NCI-H2029 (cell line): Measurements from ENCODE around the gene EHHADH.
"Not testable (repeated sequence)": the region's sequence is repeated elsewhere in the genome, so short reads cannot be mapped to it uniquely, and the experiment has no call there.

Experiments used
- DNase-seq: peaks from one replicate; lab custom pipeline; 2025; lab: John Stamatoyannopoulos, UW

The EHHADH gene

DNA sequence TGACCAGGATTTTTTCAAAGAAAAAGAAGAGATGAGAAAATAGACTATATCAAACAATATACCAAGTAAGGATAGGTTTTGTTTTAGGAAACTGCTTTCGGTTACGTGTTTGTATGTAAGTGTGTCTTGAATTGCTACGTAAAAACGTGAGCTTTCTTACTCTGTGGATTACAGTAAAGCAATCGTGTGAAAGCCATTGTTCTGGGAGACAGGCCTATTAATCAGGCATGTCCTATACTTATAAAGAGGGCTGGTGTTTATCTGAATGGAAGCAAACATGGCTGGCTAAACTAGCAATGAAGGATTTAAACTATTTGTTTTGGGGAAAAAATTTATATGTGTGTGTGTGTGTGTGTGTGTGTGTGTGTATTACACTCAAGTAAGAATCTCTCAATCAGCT, 2.6 kb downstream of the EHHADH start:
- DNase-seq, result no peak

DNA sequence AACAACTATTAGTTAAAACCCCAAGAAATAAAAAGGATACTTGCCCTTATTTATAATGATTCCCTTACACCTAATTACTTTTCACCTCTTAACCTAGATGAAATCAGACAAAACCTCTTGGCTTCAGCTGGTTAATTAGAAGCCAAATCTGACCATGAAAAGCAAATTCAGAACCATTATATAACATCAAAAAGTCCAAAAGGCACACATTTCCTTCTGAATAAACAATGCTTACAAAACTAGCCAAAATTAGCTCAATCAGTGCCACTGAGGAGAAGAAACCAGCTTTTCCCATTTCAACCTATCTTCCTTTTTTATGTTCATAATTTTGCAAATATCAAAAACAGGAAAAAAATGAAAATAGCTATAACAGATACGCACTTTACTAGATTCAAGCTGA, 3.2 kb downstream of the EHHADH start:
- DNase-seq, result no peak

DNA sequence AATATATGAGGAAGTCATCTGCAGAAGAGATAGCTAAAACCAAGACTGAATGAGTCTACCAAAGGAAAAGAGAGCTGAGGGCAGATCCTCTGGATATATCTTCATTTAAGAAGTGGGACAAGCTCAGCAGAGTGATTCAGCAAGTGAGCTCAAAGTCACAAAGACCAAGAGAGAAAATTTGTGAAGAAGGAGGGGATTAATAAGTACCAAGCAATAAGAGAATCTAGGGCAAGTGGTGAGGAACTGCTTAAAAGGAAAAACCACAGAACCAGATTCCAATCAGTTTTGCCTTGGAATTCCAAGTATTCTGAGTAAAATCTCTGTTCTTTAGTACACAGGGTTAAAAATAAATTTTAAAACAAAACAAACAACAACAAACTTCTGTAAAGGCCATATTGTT, 3.6 kb downstream of the EHHADH start:
- DNase-seq, result no peak

DNA sequence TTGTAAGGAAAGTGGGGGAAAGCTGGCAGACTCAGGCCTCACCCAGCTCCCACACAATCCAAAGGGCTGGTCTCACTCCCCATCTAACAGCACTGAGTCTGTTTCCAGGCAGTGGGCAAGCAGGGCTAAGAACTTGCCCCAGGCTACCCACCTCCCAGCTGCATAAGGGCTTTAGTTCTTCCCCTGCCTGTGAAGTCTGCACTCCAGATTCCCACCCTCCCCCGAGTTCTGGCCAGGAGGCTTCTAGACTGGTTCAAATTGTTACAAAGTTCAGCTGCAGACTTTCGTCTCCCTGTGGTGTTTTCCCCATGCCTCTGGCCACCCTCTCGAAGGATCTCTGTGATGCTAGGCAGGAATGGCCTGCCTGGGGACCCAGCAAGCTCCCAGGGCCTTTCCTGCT, 11.2 kb downstream of the EHHADH start:
- DNase-seq, result no peak

DNA sequence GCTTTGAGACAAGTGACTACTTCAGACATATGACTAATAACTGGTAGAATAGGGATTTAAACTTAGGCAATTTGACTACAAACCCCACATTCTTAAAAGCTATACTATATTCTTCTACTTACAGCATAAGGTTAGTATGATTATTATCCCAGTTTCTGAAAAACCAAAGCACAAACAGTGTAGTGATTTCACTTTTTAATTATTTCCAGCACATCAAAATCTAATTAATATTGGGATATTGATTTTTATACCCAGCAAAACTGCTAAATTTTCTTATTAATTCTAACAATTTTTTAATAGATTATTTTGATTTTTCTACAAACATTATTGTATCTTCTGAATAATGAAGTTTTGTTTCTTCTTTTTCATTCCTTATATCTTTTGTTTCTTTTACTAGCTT, 16.9 kb downstream of the EHHADH start:
- DNase-seq, result no peak

DNA sequence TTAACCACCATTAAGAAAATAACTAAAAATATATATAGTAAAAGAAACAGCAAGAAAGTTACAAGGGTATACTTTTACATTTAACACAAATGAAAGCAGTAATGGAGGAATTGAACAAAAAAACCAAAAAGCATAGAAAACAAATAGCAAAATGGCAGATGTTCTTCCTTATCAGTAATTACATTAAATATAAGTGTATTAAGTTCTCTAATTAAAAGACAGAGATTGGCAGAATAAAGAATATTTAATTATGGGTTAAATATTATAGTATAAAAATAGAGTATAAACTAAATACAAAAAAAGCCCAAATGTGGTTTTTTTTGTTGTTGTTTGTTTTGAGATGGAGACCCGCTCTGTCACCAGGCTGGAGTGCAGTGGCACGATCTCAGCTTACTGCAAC, 20.5 kb downstream of the EHHADH start:
- DNase-seq, result no peak

DNA sequence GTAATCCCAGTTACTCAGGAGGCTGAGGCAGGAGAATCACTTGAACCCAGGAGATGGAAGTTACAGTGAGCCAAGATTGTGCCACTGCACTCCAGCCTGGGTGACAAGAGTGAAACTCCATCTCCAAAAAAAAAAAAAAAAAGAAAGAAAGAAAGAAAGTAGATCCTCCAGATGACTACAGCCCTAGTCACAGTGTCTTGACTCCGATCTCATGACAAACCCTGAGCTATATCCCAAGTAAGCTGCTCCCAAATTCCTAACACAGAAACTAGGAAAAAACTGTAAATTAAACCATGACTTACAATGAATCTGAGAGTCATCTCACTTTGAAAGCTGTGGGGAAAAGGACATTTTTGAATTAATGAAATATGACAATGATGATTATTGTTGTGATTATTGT, 27.3 kb downstream of the EHHADH start:
- DNase-seq, result not testable (repeated sequence)

DNA sequence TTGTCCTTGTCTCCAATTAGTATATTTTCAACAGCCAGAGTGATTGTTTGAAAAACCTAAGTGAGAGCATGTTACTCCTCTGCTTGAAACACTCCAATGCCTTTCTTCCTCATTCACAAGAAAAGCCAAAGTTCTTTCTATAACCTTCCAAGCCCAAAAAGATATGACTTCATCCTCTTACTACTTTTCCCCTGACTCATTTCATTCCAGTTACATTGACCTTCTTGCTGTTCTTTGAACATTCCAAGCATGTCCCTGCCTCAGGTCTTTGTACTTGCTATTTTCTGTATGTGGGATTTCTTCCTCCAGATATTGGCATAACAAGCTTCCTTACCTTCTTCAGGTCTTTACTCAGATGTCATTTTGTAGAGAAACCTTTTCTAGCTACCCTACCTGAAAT, 28.3 kb downstream of the EHHADH start:
- no peak for DNase-seq

DNA sequence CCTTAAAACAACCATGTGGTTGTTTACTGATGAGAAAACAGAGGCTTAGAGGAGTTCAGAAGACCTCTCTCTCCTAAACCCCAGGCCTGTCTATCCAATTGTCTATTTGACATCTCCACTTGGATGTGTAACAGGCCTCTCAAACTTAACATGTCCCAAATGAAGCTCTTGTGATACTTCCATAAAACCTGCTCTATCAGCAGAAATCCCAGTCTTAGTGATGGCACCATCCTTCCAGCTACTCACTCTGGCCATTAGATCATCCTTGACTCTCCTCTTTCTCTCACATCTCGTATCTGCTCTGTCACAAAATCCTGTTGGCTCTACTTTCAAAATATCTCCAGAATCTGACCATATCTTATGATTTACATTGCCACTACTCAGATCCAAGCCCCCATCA, 28.8 kb downstream of the EHHADH start:
- no peak for DNase-seq

DNA sequence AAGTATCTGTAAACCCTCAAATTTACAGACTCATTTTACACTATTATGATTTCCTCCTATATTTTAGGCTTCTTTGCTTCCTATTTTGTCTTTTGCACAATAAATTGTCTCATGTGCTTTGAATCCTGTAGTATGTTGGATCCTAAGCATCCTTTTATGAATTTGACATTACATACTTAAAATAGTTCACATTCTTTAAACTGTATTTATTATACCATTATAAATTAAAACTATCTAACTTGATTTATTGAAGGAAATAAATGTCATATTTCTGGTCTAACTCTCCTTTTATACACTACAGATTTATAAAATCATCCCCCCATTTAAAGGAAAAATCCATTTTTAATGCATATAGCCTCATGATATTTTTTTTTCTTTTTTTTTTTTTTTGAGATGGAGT, 32.6 kb downstream of the EHHADH start:
- no peak for DNase-seq

DNA sequence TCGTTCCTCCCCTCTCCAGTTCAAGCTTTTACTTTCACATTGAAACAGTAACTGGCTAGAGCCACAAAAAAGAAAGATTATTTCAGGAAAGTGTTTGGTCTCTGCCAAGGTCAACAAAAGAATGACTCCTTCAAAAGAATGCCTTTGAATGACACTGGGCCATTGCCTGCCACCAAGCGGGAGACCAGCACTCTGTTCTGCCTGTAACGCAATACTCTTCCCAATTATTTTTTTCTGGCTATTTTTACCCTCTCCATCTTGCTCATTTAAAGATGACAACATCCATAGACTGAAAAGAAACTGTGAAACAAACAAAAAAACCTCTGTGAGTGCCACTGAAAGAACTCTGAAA, 37.3 kb downstream of the EHHADH start:
- peak; percentile 23 for DNase-seq

DNA sequence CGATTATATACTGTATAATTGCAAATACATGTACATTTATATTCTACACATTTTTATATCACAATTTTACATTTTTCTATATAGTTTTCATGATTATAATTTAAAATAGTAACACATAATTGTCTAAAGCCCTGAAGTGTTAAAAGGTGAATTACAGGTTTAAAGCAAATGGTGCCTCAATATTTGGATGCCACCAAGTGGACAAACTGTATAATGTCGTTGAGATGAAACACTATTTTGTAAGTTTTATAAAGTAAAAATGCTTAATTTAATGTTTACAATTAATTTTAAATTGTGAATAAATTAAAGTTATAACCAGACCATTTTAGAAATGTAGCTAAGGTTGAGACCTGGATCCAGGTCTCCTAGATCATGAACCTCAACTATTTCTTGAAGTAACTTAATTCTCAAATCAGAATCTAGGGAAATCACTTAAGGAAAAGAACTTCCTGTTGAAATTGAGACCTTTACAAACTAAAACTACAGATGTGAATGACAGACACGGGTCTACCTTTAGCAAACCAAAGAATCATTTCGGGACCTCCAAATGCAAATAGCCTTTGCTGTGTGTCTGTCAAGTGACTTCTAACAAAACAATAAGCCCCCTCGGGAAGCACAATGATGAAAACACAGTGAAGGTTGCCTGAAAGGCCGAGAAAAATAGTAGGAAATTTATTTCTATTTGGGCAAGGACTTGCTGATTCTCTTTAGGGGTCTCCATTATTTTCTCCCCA, 37.8 kb downstream of the EHHADH start:
- peak; percentile 4 for DNase-seq

DNA sequence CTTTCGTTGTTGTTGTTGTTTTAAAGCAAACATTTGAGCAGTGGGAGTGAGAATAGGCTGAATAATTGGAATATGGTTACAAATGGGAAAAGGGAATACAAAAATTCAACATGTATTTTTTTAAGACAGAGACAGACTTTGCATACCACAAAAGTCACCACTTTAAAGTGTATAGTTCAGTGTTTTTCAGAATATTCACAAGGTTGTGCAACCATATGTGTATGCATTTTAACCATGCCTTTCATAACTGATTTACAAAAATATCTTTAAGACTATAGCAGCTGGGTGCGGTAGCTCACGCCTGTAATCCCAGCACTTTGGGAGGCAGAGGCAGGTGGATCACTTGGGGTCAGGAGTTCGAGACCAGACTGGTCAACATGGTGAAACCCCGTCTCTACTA, 41.3 kb downstream of the EHHADH start:
- no peak for DNase-seq

DNA sequence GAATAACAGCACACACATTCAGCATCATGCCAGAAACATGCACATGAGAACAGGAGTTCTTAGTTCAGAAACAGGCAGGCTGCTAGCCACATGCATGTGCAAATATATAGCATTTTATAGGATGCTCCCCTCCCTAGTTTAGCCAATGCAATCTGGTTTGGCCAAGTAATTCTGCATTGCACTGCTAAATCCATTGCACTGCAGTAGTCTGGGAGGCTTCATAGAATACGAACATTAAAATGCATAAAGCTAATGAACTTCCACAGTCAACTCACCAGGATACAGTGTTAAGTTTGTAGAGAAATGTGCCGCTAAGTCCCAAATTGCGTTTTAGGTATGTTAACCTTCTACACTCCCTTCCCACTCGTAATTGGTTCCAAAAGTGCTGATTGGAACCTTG, 41.8 kb downstream of the EHHADH start:
- DNase-seq, result no peak

DNA sequence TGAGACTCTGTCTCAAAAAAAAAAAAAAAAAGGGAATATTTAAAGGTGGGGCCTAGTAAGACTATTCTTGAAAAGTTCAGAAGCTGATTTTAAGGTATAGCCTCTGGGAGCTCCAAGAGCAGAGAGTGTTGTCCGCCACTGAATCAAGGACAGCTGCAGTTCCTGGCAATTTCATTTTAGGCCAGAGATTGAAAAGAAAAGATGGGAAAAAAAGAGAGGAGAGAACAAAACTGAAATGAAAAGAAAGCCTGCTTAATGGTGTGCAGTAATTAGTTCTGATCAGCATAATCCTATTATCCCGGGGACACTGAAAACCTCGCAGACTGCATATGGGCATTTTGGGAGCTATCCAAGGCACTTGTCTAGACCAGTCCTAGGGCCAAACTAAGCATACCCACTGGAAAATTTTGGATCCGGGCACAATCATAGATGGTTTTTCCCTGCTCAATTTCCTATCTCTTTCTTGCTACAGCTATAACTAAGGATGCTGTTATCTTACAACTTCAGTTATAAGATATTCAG, 43.2 kb downstream of the EHHADH start:
- no peak for DNase-seq

DNA sequence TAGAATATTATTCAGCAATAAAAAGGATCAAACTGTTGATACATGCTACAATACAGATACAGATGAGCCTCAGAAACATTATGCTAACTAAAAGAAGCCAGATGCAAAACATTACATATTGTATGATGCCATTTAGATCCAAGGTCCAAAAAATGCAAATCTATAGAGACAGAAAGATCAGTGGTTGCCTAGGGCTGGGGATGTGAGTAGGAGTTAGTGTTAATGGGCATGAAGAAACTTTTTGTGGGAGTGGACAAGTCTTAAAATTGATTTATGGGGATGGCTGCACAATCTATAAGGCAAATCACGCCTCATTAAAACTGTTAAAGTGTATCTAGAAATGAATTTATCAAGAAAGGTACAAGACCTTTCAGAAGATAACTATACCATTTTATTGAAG, 45.0 kb downstream of the EHHADH start:
- DNase-seq, result no peak

DNA sequence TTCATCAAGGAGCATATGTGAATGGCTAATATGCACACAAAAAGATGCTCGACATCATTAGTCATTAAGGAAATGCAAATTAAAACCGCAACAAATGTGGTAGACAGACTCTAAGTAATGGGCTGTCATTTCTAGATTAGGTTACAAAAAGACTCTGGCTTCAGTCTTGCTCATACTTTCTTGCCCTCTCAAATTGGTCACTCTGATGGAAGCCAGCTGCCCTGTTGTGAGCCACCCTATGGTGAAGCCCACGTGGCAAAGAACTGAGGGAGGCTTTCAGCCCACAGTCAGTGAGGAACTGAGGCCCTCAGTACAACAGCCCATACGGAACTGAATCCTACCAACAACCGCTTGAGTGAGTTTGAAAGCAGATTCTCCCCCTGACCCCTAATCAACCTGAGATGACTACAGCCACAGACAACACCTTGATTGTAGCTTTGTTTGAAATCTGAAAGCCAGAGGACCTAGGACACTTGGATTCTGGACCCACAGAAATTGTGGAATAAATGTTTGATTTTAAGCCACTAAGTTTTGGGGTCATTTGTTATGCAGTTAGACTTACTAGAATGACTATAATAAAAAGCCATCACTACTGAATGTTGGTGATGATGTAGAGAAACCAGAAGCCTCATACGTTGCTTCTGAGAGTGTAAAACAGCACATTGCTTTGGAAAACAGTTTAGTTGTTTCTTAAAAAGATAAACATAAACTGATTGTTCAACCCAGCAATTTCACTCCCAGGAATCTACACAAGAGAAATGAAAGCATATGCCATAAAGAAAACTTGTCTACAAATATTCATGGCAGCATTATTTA, 45.7 kb downstream of the EHHADH start:
- DNase-seq, result no peak

DNA sequence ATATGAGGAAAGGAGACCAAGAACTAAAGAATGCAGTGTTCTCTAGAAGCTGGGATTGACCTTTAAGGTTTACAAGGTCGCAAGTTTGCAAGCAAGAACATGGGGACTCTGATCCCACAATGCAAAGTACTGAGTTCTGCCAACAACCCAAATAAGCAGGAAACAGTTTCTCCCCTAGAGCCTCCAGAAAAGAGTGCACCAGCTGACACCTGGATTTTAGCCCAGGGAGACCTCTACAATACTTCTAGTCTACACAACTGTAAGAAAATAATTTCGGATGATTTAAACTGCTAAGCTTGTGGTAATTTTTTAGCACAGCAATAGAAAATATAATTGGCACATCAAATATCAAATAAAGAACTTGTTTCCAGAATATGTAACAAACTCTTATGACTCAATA, 46.4 kb downstream of the EHHADH start:
- DNase-seq, result no peak

DNA sequence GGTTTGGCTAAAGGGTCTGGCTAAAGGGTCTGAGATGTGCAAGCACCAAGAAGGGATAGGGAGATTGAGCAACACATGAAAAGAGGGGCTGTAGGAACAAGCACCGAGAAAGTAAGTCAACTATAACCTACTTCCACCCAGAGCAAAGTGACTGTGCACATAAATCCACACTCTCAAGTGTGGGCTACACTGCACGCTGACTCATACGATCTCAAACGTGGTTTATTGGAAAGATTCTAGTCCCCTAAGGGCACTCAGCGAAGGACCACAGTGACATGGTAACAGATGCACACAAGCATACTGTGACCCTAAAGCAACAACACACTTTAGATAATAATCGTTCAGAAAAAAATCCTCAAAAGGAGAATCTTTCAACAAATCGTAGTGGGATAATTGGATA, 48.0 kb downstream of the EHHADH start:
- no peak for DNase-seq

DNA sequence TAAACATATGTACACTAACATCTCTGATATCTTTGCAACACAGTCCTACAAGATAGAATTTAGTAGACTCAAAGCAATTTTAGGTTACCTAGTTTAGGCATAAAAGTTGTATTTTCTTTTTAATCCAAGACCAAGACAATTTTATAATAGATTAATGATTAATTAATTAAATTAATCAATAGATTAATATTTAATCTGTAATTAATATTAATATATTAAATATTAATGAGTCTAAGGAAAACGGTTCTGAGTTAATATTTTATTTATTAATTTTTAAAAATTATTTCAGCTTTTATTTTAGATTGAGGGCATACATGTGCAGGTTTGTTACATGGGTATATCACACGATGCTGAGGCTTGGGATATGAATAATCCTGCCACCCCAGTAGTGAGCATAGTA, 49.0 kb downstream of the EHHADH start:
- DNase-seq, result no peak

DNA sequence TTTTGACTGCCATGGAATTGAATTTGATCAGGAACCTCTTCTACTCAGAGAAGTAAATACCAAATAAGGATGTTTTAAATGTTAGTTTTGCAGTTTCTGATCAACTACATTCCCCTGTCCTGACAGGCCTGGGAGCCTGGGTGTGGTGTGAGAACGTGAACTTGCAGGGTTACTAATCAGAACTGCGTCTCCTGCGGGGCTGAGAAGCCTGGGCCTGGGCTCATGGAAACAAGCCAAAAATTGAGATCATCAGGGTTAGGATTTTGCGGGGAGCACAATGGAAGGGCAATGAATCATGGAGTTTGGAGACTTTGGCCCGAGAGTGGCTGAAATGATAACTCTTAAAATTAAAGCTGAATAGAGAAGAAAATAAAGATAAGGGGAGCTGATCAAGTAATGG, 53.2 kb downstream of the EHHADH start:
- no peak for DNase-seq

DNA sequence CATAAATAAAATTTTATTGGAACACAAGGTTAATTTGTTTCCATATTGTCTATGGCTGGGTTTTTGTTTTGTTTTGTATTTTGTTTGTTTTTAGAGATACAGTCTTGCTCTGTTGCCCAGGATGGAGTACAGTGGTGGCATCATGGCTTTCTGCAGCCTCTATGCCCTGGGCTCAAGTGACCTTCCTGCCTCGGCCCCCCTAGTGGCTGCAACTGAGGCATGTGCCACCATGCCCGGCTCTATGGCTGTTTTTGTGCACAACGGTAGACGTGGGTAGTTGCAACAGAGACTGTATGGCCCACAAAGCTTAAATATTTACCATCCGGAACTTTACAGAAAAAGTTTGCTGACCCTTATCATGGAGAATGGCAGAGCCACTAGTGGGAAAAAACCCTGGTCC, 54.2 kb downstream of the EHHADH start:
- no peak for DNase-seq

DNA sequence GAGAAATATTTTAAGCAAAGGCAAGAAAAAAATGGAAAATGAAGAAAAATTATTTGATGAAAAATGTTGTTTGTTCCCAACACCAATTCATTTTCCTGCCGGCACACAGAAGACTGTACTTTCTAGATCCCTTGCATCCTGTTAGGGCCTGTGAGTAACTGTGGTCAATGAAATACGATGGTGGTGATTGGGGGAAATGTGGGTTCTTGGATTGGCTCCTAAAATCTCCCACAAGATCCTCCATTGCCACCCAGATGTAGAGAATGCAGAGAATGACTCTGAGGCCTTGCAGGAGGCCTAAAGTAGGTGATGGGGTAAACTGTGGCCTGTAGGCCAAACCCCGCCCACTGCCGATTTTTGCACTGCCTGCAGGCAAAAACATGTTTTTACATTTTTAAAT, 54.6 kb downstream of the EHHADH start:
- DNase-seq, result no peak

DNA sequence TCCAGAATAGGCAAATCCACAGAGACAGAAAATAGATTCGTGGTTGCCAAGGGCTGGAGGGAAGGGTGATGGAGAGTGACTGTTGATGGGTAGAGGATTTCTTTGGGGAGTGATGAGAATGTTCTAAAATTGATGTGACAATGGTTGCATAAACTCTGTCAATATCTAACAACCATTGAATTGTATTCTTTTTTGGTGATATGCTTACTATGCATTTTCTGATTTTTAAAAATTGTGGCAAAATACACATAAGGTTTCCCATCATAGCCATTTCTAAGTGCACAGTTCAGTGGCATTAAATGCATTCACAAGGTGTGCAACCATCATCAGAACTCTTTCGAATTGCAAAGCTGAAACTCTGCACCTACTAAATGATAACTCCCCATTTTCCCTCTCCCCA, 56.8 kb downstream of the EHHADH start:
- no peak for DNase-seq
